Measurements from ENCODE around the gene ZNF225. TPM values are rescaled to one million over a fixed set of nuclear protein-coding genes. Genes with fewer than 3 reads are reported as not detected.
"Not testable (repeated sequence)": the region's sequence is repeated elsewhere in the genome, so short reads cannot be mapped to it uniquely, and the experiment has no call there.

Gene ZNF225
- total RNA-seq, 1 donor from 2014 or later: 2.2 TPM

DNA sequence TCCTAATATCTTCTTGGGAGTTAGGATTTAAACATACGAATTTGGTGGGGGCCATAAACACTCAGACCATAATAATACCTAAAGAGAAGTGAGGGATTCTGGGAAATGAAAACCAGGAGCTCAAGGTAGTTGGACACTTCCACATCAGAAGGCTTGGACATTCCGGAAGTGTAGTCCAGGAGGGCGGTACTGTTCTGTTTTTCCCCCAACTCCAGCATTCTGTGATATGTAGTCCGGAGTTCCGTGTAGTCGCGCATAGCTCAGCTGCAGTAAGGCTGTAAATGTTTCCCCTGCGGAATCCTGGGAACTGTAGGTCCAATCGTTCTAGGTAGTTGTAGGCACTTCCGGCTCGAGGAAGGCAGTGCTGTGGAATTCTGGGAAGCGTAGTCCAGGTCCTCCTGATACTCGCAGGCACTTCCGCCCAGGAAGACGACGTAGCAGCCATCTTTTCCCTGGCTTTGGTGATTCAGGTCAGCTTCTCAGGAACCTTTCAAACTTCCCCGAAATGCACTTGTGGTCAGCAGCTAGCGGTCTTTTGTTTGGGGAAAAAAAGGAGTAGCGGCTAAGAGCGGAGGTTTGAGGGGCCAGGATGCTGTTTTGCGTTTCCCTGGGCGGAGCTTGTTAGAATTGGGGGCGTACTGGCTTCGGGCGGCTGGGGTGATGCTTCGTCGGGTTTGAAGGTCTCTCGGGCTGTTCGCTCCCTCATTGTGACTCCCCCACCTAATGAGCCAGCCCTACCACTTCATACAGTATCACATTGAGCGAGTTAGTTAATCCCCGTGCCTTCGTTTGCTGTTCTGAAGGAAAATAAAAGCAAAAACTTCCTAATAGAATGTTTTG, 51.7 kb downstream of the ZNF225 start, which contains the start of gene ZNF226:
Gene ZNF226 (plus strand): TSS at position 428 of the 840 bp plus-strand sequence. CDS start 4,981 bp downstream, outside the sequence.
- Histone ChIP-seq H3K4me3 (ENCODE audit: low read depth, low read length) (peak within 1 kb of the TSS; percentile 82), H3K36me3 (ENCODE audit: control insufficient read depth, insufficient read depth, low read length) (peaks cover 1% of the 10 kb centered on the region), H3K27me3 (ENCODE audit: control insufficient read depth, insufficient read depth, low read length) (no peaks in the 10 kb centered on the region)
- TF ChIP-seq, protein P1, sequence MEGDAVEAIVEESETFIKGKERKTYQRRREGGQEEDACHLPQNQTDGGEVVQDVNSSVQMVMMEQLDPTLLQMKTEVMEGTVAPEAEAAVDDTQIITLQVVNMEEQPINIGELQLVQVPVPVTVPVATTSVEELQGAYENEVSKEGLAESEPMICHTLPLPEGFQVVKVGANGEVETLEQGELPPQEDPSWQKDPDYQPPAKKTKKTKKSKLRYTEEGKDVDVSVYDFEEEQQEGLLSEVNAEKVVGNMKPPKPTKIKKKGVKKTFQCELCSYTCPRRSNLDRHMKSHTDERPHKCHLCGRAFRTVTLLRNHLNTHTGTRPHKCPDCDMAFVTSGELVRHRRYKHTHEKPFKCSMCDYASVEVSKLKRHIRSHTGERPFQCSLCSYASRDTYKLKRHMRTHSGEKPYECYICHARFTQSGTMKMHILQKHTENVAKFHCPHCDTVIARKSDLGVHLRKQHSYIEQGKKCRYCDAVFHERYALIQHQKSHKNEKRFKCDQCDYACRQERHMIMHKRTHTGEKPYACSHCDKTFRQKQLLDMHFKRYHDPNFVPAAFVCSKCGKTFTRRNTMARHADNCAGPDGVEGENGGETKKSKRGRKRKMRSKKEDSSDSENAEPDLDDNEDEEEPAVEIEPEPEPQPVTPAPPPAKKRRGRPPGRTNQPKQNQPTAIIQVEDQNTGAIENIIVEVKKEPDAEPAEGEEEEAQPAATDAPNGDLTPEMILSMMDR (IDR thresholded peaks at IDR 0.05; ENCODE audit: insufficient read depth, low read length, poor library complexity, severe bottlenecking): no peak
- peak; percentile 99 for DNase-seq (ENCODE audit: low read depth)

DNA sequence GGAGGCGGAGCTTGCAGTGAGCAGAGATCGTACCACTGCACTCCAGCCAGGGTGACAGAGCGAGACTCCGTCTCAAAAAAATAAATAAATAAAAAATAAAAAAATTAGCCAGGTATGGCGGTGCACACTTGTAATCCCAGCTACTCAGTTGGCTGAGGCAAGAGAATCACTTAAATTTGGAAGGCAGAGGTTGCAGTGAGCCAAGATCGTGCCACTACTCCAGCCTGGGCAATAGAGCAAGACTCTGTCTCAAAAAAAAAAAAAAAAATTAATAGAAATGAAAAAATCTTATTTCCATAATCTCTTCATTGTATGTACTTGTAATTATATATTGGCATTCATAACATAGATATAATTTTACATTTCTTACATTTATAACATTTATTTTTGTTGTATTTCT, 57.5 kb downstream of the ZNF225 start:
- not testable (repeated sequence) for H3K27me3 ChIP-seq (ENCODE audit: control insufficient read depth, insufficient read depth, low read length); H3K36me3 ChIP-seq (ENCODE audit: control insufficient read depth, insufficient read depth, low read length); DNase-seq (ENCODE audit: low read depth); H3K4me3 ChIP-seq (ENCODE audit: low read depth, low read length)

DNA sequence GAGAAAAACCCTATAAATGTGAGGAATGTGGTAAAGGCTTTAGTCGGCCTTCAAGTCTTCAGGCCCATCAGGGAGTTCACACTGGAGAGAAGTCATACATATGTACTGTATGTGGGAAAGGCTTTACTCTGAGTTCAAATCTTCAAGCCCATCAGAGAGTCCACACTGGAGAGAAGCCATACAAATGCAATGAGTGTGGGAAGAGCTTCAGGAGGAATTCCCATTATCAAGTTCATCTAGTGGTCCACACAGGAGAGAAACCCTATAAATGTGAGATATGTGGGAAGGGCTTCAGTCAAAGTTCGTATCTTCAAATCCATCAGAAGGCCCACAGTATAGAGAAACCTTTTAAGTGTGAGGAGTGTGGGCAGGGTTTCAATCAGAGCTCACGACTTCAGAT, 63.4 kb downstream of the ZNF225 start:
- no peak for DNase-seq (ENCODE audit: low read depth)
- H3K27me3 ChIP-seq (ENCODE audit: control insufficient read depth, insufficient read depth, low read length): no peaks in the 10 kb centered on the region
- H3K4me3 ChIP-seq (ENCODE audit: low read depth, low read length): no peak overlapping the region
- TF ChIP-seq, protein P1 (IDR thresholded peaks at IDR 0.05; ENCODE audit: insufficient read depth, low read length, poor library complexity, severe bottlenecking): no peak
- peaks cover 2% of the 10 kb centered on the region for H3K36me3 ChIP-seq (ENCODE audit: control insufficient read depth, insufficient read depth, low read length)

DNA sequence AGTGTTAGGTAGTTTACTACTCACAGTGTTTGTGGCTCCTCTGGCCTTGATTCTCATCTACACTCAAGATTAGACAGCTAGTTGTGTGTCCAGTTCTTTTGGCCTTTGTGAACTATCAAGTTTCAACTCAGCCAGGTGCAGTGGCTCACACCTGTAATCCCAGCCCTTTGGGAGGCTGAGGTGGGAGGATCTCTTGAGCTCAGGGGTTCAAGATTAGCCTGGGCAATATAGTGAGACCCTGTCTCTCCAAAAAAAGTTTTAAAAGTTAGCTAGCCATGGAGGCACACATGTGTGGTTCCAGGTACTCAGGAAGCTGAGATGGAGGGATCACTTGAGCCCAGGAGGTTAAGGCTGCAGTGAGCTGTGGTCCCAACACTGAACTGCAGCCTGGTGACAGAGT, 67.8 kb downstream of the ZNF225 start:
- DNase-seq (ENCODE audit: low read depth): no peak
- TF ChIP-seq, protein P1 (IDR thresholded peaks at IDR 0.05; ENCODE audit: insufficient read depth, low read length, poor library complexity, severe bottlenecking): no peak
- Histone ChIP-seq H3K4me3 (ENCODE audit: low read depth, low read length) (no peak overlapping the region), H3K27me3 (ENCODE audit: control insufficient read depth, insufficient read depth, low read length) (no peaks in the 10 kb centered on the region), H3K36me3 (ENCODE audit: control insufficient read depth, insufficient read depth, low read length) (no peaks in the 10 kb centered on the region)

DNA sequence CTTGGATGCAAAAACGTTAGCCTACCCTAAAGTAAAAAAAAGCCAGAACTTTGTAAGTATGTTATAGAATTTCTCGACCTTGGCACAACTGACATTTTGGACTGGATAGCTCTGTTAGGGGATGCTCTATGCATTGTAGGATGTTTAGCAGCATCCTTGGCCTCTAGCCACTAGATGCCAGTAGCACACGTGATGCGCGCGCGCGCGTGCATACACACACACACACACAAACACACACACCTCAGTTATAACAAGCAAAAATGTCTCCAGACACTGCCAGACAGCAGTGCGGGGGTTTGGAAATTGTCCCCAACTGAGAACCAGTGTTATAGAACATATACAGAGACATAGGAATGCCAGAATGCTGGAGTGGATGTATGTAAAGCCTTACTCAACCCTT, 68.9 kb downstream of the ZNF225 start:
- no peaks in the 10 kb centered on the region for H3K36me3 ChIP-seq (ENCODE audit: control insufficient read depth, insufficient read depth, low read length)
- DNase-seq (ENCODE audit: low read depth): no peak
- TF ChIP-seq, protein P1 (IDR thresholded peaks at IDR 0.05; ENCODE audit: insufficient read depth, low read length, poor library complexity, severe bottlenecking): no peak
- H3K4me3 ChIP-seq (ENCODE audit: low read depth, low read length): no peak overlapping the region
- no peaks in the 10 kb centered on the region for H3K27me3 ChIP-seq (ENCODE audit: control insufficient read depth, insufficient read depth, low read length)

Other genes with a start within 250 kb of the ZNF225 start
- gene ZNF404, start 229.4 kb upstream of the ZNF225 start, total RNA-seq: 1.0 and 2.7 TPM in 2 replicates
- 10.8 and 12.3 TPM in 2 replicates for gene ZNF45, start 178.1 kb upstream of the ZNF225 start, total RNA-seq
- gene ZNF221, start 162.2 kb upstream of the ZNF225 start, total RNA-seq: 3.6 and 6.1 TPM in 2 replicates
- gene ZNF155, start 129.2 kb upstream of the ZNF225 start, total RNA-seq: 4.2 and 5.8 TPM in 2 replicates
- 2.7 and 2.9 TPM in 2 replicates for gene ZNF230, start 110.4 kb upstream of the ZNF225 start, total RNA-seq
- 2.3 and 3.3 TPM in 2 replicates for gene ZNF222, start 88.0 kb upstream of the ZNF225 start, total RNA-seq
- 3.6 and 4.9 TPM in 2 replicates for gene ZNF223, start 61.4 kb upstream of the ZNF225 start, total RNA-seq
- 1.1 and 1.5 TPM in 2 replicates for gene ZNF284, start 41.2 kb upstream of the ZNF225 start, total RNA-seq
- 7.3 and 8.2 TPM in 2 replicates for gene ZNF224, start 19.0 kb upstream of the ZNF225 start, total RNA-seq
- gene ZNF234, start 28.2 kb downstream of the ZNF225 start, total RNA-seq: 4.7 and 5.7 TPM in 2 replicates
- gene ZNF226, start 51.7 kb downstream of the ZNF225 start, total RNA-seq: 11.2 and 26.8 TPM in 2 replicates
- 5.7 and 10.1 TPM in 2 replicates for gene ZNF227, start 99.1 kb downstream of the ZNF225 start, total RNA-seq
- gene ZNF233, start 146.5 kb downstream of the ZNF225 start, total RNA-seq: 0.14 and 0.38 TPM in 2 replicates
- 2.2 and 3.9 TPM in 2 replicates for gene ZNF235, start 191.6 kb downstream of the ZNF225 start, total RNA-seq
- 3.6 and 7.6 TPM in 2 replicates for gene ZNF112, start 243.3 kb downstream of the ZNF225 start, total RNA-seq

All from kidney epithelial cell (primary cell).